SH-SY5Y (cell line): ENCODE measurements around the gene TMEM250.

Experiments
- GATA2 ChIP-seq: IDR thresholded peaks from 2 replicates; pipeline ENCODE4 v1.6.1; 2011; ENCODE audit warnings: mild to moderate bottlenecking, low read depth, low read length
- GATA3 ChIP-seq: IDR thresholded peaks from 2 replicates; pipeline ENCODE4 v1.6.1; 2011; ENCODE audit warnings: low read depth, mild to moderate bottlenecking, low read length, moderate library complexity

TMEM250 gene

DNA sequence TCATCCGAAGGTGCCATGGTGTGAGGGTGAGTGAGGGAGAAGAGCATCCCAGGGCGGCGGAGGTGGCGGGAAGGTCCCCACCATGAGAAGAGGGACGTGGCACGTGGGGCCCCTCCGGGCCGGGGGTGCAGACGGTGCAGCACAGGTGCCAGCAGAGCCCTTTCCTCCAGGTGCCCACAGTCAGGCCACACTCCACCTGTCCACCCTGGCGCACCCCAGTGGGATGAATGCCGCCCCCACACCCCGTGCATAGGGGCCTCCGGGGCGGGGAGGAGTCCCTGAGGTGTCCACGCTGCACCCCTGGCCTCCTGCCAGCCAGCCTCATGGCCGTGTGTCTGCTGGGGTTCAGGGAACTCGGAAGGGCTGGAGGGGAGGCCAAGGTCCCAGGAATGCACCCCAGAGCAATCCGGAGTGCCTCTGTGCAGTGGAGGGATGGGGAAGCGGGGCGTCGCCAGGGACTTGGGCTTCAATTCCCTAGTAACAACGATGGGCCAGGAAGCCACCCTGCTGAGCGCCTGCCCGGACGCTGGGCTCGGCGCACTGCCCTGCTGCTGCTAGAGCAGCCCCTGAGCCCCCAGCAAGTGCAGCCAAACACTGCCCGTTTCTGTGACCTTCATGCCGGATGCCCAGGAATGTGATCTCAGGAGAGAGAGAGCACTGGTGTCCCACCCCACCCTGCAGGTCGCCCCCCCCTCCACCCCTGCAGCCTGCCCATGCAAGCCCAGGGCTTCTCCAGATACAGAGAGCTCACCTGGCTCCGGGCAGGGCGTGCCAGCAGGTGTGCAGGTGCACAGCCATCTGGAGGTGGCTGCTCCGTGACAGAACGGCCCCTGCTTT, 14.8 kb downstream of the TMEM250 start:
- TF ChIP-seq GATA3 = no peak
- TF ChIP-seq GATA2 = no peak

DNA sequence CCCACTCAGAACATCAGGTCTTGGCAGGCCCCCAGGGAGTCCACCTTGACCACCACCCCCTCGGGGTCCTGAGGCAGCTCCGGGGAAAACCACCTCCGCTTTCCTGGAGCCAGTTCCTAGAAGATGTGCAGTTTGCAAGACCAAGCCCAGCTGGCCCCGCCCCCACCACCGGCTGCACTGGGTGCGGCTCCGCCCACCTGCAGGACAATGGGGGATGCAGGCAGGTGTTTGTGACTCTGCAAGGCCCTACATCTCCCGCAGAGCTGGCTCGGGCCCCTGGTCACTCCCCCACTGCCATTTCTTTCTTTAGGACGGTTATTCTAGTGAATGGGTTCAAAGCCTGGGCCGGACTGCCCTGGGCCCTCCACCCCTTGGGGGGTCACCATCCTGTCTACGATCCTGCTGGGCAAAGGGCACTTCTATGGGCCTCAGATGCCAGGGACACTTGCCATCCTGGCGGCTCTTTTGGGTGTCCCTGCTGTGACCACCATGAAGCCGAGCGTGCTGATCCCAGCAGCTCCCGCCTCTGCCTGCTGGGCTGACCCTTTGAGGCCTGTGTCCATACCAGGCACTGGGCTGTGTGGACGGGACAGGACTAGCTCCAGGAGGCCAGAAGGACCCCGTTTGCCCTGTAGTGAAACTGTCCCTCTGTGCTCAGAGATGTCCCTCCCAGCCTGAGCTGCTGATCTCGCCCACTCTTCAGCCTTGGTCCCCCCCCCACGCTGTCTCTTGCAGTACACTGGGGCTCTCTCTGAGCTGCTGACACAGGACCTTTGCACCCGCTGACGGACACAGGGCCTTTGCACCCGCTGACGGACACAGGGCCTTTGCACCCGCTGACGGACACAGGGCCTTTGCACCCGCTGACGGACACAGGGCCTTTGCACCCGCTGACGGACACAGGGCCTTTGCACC, 17.7 kb downstream of the TMEM250 start:
- no peak for TF ChIP-seq GATA3

DNA sequence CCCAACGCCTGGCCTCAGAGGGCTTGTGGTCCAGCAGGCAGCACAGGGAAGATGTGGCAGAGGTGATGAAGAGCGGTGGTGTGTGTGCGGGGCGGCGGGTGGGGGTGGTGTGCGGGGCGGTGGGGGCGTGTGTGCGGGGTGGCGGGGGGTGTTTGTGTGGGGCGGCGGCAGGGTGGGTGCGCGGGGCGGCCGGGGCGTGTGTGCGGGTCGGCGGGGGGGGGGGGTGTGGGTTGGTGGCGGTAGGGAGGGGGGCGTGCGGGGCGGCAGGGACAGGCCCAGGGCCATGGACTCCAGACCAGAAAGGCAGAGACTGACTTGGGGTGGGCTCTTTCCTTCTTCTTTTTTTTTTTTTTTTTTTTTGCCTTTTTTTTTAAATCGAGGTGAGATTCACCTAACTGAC, 19.1 kb downstream of the TMEM250 start:
- TF ChIP-seq GATA3 (no peak), GATA2 (no peak)

DNA sequence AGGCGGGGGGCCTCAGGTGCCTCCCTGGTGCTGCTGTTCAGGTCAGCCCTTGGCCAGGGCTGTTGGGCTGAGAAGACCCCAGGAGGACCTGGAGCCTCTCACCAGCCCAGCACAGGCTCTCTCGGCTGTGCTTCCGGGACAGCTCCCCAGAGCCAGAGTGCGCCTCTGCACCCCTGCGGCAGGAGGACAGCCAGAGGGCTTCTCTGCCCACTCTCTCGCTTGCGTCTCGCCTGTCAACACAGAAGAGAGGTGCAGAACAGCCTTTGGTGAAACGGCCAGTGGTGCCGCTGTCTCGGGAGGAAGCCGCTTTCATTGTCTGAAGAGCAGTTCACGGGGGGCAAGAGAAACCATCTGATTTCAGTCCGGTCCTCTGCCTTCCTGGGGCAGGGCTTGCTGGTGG, 19.8 kb downstream of the TMEM250 start:
- TF ChIP-seq GATA2 (no peak), GATA3 (no peak)

- TF ChIP-seq GATA2 (no peak), GATA3 (no peak)
These were observed 20.5 kb downstream of the TMEM250 start for GRCh38 chr9:136098210-136098609.

DNA sequence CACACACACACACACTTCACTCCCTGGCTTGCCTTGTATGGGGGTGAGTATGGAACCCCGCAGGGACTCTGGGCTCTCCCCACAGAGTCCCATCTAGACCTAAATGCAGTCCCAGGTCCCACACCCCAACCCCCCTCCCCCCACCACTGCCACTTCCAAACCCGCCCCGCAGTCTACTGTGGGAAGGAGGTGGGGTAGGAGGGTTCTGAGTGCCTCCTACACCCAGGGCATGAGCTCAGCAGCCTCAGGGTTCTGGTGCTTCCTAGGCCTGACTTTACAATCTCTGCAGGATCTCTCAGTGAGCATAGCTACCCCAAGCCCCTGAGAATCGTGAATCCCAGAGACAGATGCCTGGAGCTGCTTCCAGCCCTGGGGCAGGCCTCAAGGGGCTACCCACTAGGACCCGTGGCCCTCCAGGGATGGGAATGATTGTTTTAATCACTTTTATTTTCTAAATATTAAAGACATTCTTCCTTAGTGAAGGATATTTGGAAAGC, 22.1 kb downstream of the TMEM250 start:
- TF ChIP-seq GATA3 = no peak
- TF ChIP-seq GATA2 = no peak

GRCh38 chr9:136095070-136096058, 23.3 kb downstream of the TMEM250 start, which contains the start of gene NACC2:
Gene NACC2, minus strand, starts transcription at chr9:136095289. Its CDS starts 44,768 bp downstream, at chr9:136050521.
- no peak for TF ChIP-seq GATA3
- no peak for TF ChIP-seq GATA2

DNA sequence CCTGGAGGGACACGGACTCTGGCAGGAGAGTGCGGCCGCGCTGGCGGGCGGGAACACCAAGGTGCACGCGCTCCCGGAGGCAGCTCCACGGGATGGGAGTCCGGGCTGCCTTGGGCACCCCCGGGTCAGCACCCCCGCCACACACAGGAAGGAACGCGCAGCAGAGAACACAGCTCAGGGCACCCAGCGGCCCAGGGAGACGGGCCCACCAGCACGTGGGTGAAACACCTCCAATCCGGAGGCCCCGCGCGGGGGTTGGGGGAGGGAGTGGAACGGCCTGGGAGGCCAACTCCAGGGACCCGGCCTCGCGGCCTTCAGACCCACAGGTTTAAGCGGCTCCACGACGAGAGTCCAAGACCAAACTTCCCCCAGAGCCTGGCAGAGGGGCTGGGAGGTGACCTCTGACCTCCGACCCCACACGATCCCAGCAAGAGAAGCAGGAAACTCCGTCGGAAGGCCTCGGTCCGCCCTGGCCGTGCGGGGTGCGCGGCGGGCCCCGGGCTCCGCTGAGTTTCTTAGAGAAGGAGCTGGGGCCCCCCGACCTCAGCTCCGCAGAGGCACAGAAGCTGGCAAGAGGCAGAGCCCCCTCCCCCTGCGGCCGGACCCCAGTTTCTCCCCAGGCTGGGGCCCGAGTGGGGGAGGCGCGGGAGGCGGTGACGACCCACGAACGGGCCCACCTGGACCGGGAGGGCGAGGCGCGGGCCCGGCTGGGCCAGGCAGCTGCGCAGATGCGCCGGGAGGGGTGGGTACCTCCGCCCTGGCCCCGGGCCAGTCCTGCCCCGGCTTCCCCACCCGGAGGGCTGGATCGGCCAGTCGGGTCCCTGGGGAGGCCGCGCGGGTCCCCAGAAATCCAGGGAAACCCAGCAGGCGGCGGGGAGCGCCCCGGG, 24.4 kb downstream of the TMEM250 start:
- TF ChIP-seq GATA3 = no peak
- no peak for TF ChIP-seq GATA2

- no peak for TF ChIP-seq GATA3
- no peak for TF ChIP-seq GATA2
These were observed 25.2 kb downstream of the TMEM250 start for GRCh38 chr9:136093346-136093986.

DNA sequence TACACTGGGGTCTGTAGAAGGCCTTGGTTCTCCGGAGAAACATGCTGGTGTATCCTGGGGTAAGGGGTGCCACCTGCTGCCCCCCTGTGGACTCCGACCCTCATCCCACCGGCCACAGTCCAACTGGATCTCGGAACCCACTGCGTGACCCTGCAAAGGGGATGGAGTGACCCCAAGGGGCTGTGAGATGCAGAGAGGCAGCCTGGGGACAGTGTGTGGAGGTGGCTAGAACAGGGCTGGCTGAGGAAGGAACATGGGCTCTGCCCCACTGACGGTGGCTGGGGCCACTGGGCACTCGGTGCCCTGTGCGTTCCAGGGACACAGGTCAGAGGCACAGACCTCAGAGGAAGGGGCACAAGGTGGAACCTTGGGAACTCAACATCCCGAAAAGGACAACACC, 25.9 kb downstream of the TMEM250 start:
- TF ChIP-seq GATA3 (no peak), GATA2 (no peak)

- TF ChIP-seq GATA3 (no peak), GATA2 (no peak)
These were observed 26.4 kb downstream of the TMEM250 start for GRCh38 chr9:136092353-136092650.
